Duodenal mucosa (tissue), 2 donors: ENCODE data around the gene FTO.
"Not testable (repeated sequence)": the region's sequence is repeated elsewhere in the genome, so short reads cannot be mapped to it uniquely, and the experiment has no call there.

Source experiments
- H3K27ac ChIP-seq: one replicate; pipeline ENCODE4 v1.7.0; 2013; ENCODE audit warnings: low read depth, low read length
- H3K27me3 ChIP-seq, 2 donors: one replicate each; pipeline ENCODE4 v1.7.0; 2013; ENCODE audit warnings: low read length in 2 of 2, control low read depth in 1 of 2; ENCODE audit not compliant: insufficient read depth in 2 of 2, control insufficient read depth in 1 of 2
- H3K36me3 ChIP-seq, 2 donors: one replicate each; pipeline ENCODE4 v1.7.0; 2013; ENCODE audit warnings: low read length in 2 of 2, control low read depth in 1 of 2; ENCODE audit not compliant: insufficient read depth in 2 of 2, control insufficient read depth in 1 of 2
- H3K4me1 ChIP-seq, 2 donors: one replicate each; pipeline ENCODE4 v1.7.0; 2013; ENCODE audit warnings: low read length in 2 of 2, control low read depth in 1 of 2; ENCODE audit not compliant: insufficient read depth in 2 of 2, control insufficient read depth in 1 of 2
- H3K4me3 ChIP-seq, 2 donors: one replicate each; pipeline ENCODE4 v1.7.0; 2013; ENCODE audit warnings: low read length in 2 of 2, low read depth in 1 of 2
- H3K9ac ChIP-seq, 2 donors: one replicate each; pipeline ENCODE4 v1.7.0; 2013; ENCODE audit warnings: low read length in 2 of 2, low read depth in 1 of 2
- H3K9me3 ChIP-seq, 2 donors: one replicate each; pipeline ENCODE4 v1.7.0; 2013; ENCODE audit warnings: low read length in 2 of 2, control low read depth in 1 of 2; ENCODE audit not compliant: control insufficient read depth in 1 of 2

FTO gene

DNA sequence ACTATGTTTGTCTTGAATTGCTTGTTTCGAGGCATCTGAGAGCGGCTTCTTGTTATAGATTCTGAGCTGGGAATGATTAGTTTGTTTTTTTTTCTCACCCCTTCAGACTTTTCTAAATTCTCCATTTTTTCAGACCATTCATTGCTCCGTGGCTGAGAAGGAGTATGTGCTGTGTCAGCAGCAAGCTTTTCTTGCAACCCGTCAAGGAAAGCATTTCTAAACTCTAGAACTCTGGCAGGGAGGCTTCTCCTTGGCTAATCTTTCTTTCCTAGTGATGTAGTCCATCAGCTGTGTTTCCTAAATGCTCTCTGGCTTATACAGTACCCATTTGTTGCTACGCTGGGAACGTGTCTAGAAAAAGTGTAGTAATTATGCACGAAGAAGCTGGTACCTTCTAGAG, 133.5 kb downstream of the FTO start:
- Histone ChIP-seq H3K9ac (no peak overlapping the region), H3K27ac (no peak overlapping the region)

DNA sequence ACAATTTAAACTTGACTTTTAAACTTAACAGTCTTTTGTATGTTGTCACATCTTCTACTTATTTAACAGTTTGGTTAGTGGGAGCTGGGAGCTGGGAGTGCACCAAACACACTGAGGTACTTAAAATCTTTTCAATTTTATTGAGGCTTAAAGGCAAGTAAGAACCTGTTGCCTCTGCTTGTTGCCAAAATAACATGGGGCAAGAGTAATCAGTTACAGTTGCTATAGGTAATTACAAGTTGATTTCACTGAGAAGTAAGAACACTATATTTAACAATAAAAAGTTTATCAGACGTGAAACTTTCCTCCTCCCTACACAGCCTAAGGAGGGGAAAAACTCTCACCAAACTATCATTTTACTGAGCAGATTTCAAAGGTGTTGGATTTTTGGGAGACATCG, 135.2 kb downstream of the FTO start:
- no peaks in the 10 kb centered on the region for H3K27me3 ChIP-seq
- no peak overlapping the region for H3K9ac ChIP-seq
- H3K27ac ChIP-seq: no peak overlapping the region
- H3K4me3 ChIP-seq: no peak overlapping the region
- H3K36me3 ChIP-seq: peaks cover 0 to 3% of the 10 kb centered on the region in 2 donors
- H3K4me1 ChIP-seq: peaks cover 0 to 3% of the 10 kb centered on the region in 2 donors
- H3K9me3 ChIP-seq: no peaks in the 10 kb centered on the region

More for the DNA sequence above, 133.5 kb downstream of the FTO start:
- peaks cover 0 to 3% of the 10 kb centered on the region in 2 donors for H3K36me3 ChIP-seq
- H3K4me1 ChIP-seq: peaks cover 0 to 3% of the 10 kb centered on the region in 2 donors
- no peaks in the 10 kb centered on the region for H3K27me3 ChIP-seq
- no peak overlapping the region for H3K4me3 ChIP-seq
- H3K9me3 ChIP-seq: no peaks in the 10 kb centered on the region

DNA sequence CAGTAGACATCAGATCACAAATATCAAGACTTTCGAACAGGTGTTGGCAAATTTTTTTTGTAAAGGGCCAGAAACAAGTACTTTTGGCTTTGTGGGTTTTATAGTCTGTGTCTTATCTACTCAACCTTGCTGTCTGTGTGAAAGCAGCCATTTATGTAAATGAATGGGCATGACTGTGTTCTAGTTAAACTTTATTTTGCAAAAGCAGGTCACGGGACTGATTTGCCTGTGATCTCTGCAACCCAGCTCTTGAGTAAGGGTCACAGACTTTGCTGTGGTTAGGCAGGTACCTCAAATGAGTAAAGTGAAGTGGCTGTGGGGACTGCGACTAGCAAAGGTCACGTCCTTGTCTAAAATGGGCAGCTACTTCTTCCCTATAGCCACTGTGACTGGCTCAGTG, 136.5 kb downstream of the FTO start:
- Histone ChIP-seq H3K27ac (no peak overlapping the region), H3K4me3 (no peak overlapping the region), H3K27me3 (no peaks in the 10 kb centered on the region), H3K9ac (no peak overlapping the region), H3K4me1 (peaks cover 0 to 3% of the 10 kb centered on the region in 2 donors), H3K36me3 (peaks cover 0 to 11% of the 10 kb centered on the region in 2 donors), H3K9me3 (no peaks in the 10 kb centered on the region)

DNA sequence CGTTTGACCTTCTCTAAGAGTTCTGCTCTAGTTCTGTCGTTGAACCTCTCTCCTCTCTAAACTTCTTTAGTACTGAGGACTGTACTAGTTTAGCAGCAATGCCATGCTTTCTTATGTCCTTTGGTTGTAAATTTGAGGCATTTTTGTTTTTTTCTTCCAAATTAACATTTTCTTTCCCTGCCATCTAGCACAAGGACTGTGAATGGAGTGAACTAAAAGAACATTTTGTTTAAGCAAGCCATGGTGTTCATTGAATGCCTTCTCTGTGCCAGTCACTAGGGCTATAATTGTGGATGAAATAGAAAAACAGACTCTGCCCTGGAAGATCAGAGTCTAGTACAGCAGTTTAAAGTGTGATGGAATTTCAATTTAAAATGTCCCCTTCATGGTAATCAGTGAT, 137.9 kb downstream of the FTO start:
- no peak overlapping the region for H3K9ac ChIP-seq
- no peaks in the 10 kb centered on the region for H3K4me1 ChIP-seq
- H3K4me3 ChIP-seq: no peak overlapping the region
- no peaks in the 10 kb centered on the region for H3K9me3 ChIP-seq
- H3K27me3 ChIP-seq: no peaks in the 10 kb centered on the region
- peaks cover 0 to 12% of the 10 kb centered on the region in 2 donors for H3K36me3 ChIP-seq
- no peak overlapping the region for H3K27ac ChIP-seq

DNA sequence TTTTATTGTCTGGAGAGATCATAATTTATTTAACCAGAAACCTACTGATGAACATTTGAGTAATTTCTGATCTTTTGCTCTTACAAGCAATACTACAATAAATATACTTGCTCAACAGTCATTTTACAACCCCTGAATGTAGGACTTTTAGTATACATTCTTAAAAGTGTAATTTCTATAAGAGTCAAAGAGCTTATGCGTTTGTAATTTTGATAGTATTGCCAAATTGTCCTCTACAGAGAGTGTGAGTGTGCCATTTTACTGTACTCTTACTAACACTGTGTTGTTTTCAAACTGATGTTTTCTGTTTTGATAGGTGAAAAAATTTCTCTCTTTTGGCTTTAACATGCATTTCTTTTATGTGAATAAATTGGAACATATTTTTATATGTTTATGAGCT, 139.1 kb downstream of the FTO start:
- H3K27ac ChIP-seq: no peak overlapping the region
- peaks cover 0 to under 1% of the 10 kb centered on the region in 2 donors for H3K4me1 ChIP-seq
- no peaks in the 10 kb centered on the region for H3K9me3 ChIP-seq
- H3K9ac ChIP-seq: no peak overlapping the region
- no peaks in the 10 kb centered on the region for H3K27me3 ChIP-seq
- peaks cover 0 to 12% of the 10 kb centered on the region in 2 donors for H3K36me3 ChIP-seq
- H3K4me3 ChIP-seq: no peak overlapping the region

DNA sequence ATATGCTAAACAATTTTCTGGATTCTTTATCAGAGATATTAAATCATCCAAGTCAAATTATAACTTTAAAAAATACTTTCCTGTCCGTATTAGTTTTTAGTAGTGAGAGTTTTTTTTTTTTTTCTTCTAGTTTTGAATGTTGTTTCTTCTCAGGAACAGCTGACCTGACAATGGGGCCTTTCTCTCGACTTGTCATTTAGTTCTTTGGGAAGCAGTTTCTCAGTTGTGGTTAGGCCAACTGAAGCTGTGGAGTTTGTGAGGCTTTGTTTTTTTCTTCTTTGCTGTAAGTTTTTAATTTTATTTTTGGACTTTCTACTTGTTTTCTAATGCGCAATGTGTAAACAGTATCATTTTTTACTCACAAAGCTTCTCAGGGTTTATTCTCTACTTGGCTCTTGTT, 140.8 kb downstream of the FTO start:
- peaks cover 0 to 6% of the 10 kb centered on the region in 2 donors for H3K4me1 ChIP-seq
- no peak overlapping the region for H3K27ac ChIP-seq
- H3K9ac ChIP-seq: no peak overlapping the region
- no peak overlapping the region for H3K4me3 ChIP-seq
- H3K36me3 ChIP-seq: peaks cover 0 to 12% of the 10 kb centered on the region in 2 donors
- H3K9me3 ChIP-seq: no peaks in the 10 kb centered on the region
- H3K27me3 ChIP-seq: no peaks in the 10 kb centered on the region

DNA sequence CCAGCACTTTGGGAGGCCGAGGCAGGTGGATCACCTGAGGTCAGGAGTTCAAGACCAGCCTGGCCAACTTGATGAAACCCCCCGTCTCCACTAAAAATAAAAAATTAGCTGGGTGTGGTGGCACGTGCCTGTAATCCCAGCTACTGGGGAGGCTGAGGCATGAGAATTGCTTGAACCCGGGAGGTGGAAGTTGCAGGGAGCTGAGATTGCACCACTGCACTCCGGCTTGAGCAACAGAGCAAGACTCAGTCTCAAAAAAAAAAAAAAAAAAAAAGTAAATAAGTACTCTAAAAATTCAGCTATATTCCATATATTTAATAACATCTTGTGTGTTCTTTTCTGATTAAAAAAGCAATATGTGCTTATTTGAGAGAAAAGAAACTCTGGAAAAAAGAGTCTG, 142.6 kb downstream of the FTO start:
- H3K27ac ChIP-seq, H3K9ac ChIP-seq, H3K27me3 ChIP-seq, H3K4me1 ChIP-seq, H3K4me3 ChIP-seq, H3K9me3 ChIP-seq: not testable (repeated sequence)
- peaks cover 0 to 12% of the 10 kb centered on the region in 2 donors for H3K36me3 ChIP-seq

DNA sequence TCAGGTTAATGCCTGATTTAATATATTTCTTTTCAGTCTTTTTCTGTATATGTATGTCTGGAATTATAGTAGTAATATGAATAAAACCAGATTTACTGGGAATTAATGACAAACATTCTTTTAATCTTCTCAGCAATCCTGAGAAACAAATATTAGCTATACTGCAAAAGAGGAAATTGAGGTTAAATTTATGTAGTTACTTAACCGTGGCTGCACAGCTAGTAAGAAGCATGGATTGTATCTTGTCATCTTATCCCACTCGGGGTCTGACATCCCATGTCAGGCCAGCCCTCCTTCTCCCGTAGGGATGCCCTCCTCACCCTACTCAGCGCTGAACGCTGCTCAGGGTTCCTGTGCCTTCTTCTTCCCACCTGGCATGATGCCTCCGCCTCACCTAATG, 143.0 kb downstream of the FTO start:
- Histone ChIP-seq H3K9ac (no peak overlapping the region), H3K36me3 (peaks cover 0 to 12% of the 10 kb centered on the region in 2 donors), H3K27ac (no peak overlapping the region), H3K4me1 (peaks cover 0 to 6% of the 10 kb centered on the region in 2 donors), H3K9me3 (no peaks in the 10 kb centered on the region), H3K27me3 (no peaks in the 10 kb centered on the region), H3K4me3 (no peak overlapping the region)

DNA sequence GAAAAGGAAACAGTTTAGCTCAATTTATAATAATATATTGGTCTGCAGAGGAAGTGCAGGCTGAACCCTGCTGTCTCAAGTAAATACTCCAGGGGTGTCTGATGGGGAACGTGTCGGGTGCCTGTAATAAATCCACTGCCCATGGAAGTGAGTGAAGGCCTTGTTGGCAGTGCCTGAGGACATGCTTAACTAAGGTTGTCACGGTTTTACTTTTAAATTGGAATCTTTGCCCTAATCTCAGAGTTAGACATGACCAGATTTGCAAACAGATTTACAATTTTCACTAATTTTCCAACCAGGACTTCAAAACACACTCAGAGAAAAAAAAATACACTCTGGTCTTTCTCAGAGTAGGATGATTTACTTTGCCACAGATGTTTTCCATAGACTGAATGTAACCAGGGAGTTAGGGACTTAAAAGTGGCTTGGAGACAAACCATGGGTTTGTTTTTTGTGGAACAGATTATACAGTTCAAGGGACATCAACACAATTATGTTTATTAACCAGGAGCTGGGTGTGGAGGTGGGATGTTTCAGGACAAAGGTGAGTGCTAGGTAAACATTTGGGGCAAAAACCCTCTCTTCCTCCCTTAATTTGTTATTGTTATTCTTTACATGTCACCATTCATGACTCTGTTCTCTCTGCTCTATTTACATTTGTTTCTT, 144.5 kb downstream of the FTO start:
- Histone ChIP-seq H3K9me3 (no peaks in the 10 kb centered on the region), H3K27ac (no peak overlapping the region), H3K36me3 (peaks cover 0 to 12% of the 10 kb centered on the region in 2 donors), H3K4me3 (peak overlapping the region in 1 of 2 donors; percentile 15), H3K27me3 (no peaks in the 10 kb centered on the region), H3K4me1 (peaks cover 0 to 6% of the 10 kb centered on the region in 2 donors), H3K9ac (no peak overlapping the region)

DNA sequence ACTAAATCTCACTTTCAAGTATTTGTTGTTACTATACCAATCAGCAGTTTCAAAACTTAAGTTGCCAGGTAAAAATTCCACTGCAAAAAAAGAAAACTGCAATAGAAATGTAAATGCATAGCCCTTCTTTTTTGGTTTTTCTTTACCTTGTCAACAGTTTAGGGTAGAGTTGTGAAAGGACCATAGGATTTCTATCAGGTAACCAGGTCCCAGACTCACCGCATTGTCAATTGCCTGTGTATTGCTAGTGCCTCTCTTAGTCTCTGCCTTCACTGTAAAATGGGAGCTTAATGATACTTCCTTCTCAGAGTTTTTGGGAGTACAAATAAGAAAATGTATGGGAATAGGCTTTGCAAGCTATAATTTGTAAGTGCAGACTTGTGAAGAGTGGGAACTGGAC, 145.0 kb downstream of the FTO start:
- Histone ChIP-seq H3K27ac (no peak overlapping the region), H3K4me1 (peaks cover 0 to 6% of the 10 kb centered on the region in 2 donors), H3K27me3 (no peaks in the 10 kb centered on the region), H3K9ac (no peak overlapping the region), H3K4me3 (peak overlapping the region in 1 of 2 donors; percentile 15), H3K9me3 (no peaks in the 10 kb centered on the region), H3K36me3 (peaks cover 0 to 12% of the 10 kb centered on the region in 2 donors)
